Tibial nerve (tissue), 4 donors: ENCODE results near the gene TEAD4.

Experiments used
- CTCF ChIP-seq, 5 experiments: fragments of 200-600 bp in 3 of 5; fragments of 450-650 bp in 2 of 5; sonication (generic) in 3 of 5; IDR thresholded peaks; one replicate each; pipeline ENCODE4 v1.5.1; 2016 to 2019; ENCODE audit warnings: antibody characterized with exemption in 5 of 5, mild to moderate bottlenecking in 3 of 5, moderate library complexity in 2 of 5
- EP300 ChIP-seq, 2 donors: sonication (generic); formaldehyde crosslinking; IDR thresholded peaks; one replicate each; pipeline ENCODE4 v1.6.1; 2017; ENCODE audit warnings: antibody characterized with exemption in 2 of 2, mild to moderate bottlenecking in 1 of 2
- POLR2A ChIP-seq, 2 donors: fragments of 450-650 bp; IDR thresholded peaks; one replicate each; pipeline ENCODE4 v1.6.1; 2017; ENCODE audit warnings: antibody characterized with exemption in 2 of 2, mild to moderate bottlenecking in 2 of 2, moderate library complexity in 2 of 2

GRCh38 chr12:3085341-3086139, 126.3 kb downstream of the TEAD4 start:
- TF ChIP-seq POLR2A (IDR thresholded peaks at IDR 0.05) (no peak), CTCF (IDR thresholded peaks at IDR 0.05) (no peak), EP300 (IDR thresholded peaks at IDR 0.05) (no peak)
